Measurements from ENCODE around the gene ZIC1.

DNA sequence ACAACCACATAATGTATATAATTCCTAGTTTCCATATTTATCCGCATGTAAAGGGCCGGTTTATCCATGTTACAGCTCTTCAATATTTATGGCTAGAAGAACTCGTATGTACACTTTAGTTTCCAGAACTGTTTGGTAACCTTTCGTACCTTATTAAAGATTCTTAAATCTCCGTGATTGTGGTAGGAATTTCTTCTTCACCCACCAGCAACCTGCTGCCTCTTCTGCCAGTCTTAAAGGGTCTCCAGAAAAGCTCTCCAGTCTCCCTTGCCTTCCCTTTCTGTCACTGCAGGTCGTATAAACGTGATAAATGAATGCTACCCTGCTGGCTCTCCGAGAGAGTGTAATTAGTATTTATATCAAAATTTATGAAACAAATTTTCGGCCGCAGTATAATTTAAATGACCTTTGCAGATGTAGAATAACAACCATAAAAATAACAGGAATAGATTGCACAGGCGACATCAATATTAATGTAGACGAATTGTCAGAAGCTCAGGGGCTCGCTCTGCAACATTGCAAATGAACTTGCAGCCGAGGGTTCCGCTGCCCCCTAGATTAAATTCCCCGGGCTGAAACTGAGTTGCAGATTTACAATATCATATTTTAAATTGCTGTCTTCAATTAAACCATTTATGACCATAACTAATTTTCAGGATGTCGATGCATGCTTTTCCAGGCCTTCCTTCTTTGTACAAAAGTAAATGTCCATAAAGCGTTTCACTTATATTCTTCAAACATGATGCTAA lies 5.4 kb downstream of the ZIC1 start:
- TF ChIP-seq CTCF (IDR thresholded peaks at IDR 0.05) (no peak), POLR2A (IDR thresholded peaks at IDR 0.05) (no peak)
